Gastroesophageal sphincter (tissue), 4 donors: ENCODE measurements around the gene DNAL1. TPM values are rescaled to one million over a fixed set of nuclear protein-coding genes. Genes with fewer than 3 reads are reported as not detected.

Experiments used
- ATAC-seq: fragments of 150-250 bp; one replicate; pipeline ENCODE4 v1.9.1; 2016; ENCODE audit warnings: mild to moderate bottlenecking, moderate library complexity
- H3K27ac ChIP-seq, 4 donors: fragments of 200-600 bp; sonication (generic) in 3 of 4; 1 replicate in 3 of 4; 2 replicates in 1 of 4; pipeline ENCODE4 v1.5.1; 2016 to 2019
- H3K27me3 ChIP-seq: fragments of 200-600 bp; sonication (generic); one replicate; pipeline ENCODE4 v1.5.1; 2019
- H3K36me3 ChIP-seq, 2 donors: fragments of 200-600 bp; sonication (generic); one replicate each; pipeline ENCODE4 v1.5.1; 2019; ENCODE audit warnings: control low read depth in 1 of 2
- H3K4me1 ChIP-seq, 3 donors: fragments of 200-600 bp; sonication (generic); 1 replicate in 2 of 3; 2 replicates in 1 of 3; pipeline ENCODE4 v1.5.1; 2016 to 2019; ENCODE audit warnings: control low read depth in 2 of 3
- H3K4me3 ChIP-seq, 2 donors: fragments of 200-600 bp; sonication (generic); one replicate each; pipeline ENCODE4 v1.5.1; 2019; ENCODE audit warnings: mild to moderate bottlenecking in 1 of 2, moderate library complexity in 1 of 2
- H3K9me3 ChIP-seq, 3 donors: fragments of 200-600 bp; sonication (generic); one replicate each; pipeline ENCODE4 v1.5.1; 2017 to 2019; ENCODE audit warnings: control low read depth in 2 of 3
- CTCF ChIP-seq, 4 experiments: fragments of 200-600 bp in 2 of 4; fragments of 450-650 bp in 2 of 4; sonication (generic) in 1 of 4; IDR thresholded peaks; one replicate each; pipeline ENCODE4 v1.5.1; 2017 to 2019; ENCODE audit warnings: antibody characterized with exemption in 4 of 4, mild to moderate bottlenecking in 2 of 4, moderate library complexity in 2 of 4
- EP300 ChIP-seq: sonication (generic); formaldehyde crosslinking; IDR thresholded peaks from one replicate; pipeline ENCODE4 v1.6.1; 2017; ENCODE audit warnings: antibody characterized with exemption, mild to moderate bottlenecking
- POLR2A ChIP-seq, 2 donors: fragments of 450-650 bp; IDR thresholded peaks; one replicate each; pipeline ENCODE4 v1.6.1; 2017; ENCODE audit warnings: antibody characterized with exemption in 2 of 2, mild to moderate bottlenecking in 2 of 2, moderate library complexity in 1 of 2
- POLR2AphosphoS5 ChIP-seq: sonication (generic); formaldehyde crosslinking; IDR thresholded peaks from one replicate; pipeline ENCODE4 v1.6.1; 2017; ENCODE audit warnings: antibody characterized with exemption
- WGBS, 2 donors: methylation state at CpG; one replicate each; pipeline ENCODE4 v1.1.5; 2018; ENCODE audit warnings: low coverage in 1 of 2; 5-methylcytosine and 5-hydroxymethylcytosine counted together
- total RNA-seq, 4 donors: library from RNA; depleted of rRNA; stranded (reverse); fragments of >200 nt; gene quantifications; one replicate each; pipeline ENCODE4 v1.1.0, GENCODE V29; 2016

Gene DNAL1
- total RNA-seq, 4 donors from 2014 or later = 8.9 to 18.2 (median 10.4) TPM

GRCh38 chr14:73607241-73607640, 37.5 kb upstream of the DNAL1 start:
- TF ChIP-seq POLR2AphosphoS5 (no peak), POLR2A (IDR thresholded peaks at IDR 0.05) (no peak), EP300 (no peak), CTCF (IDR thresholded peaks at IDR 0.05) (no peak)
- no peaks in the 10 kb centered on the region for H3K36me3 ChIP-seq
- no peak overlapping the region for H3K27ac ChIP-seq
- peaks cover 0 to 6% (median 0%) of the 10 kb centered on the region in 3 donors for H3K4me1 ChIP-seq
- no peak for ATAC-seq
- H3K4me3 ChIP-seq = no peak overlapping the region
- no peaks in the 10 kb centered on the region for H3K27me3 ChIP-seq
- WGBS, 2 donors = 82% methylated on average over 1 of the region's 1 CpG; no CpG with 5 or more reads in 1 of the 2 donors
- no peaks in the 10 kb centered on the region for H3K9me3 ChIP-seq

- no peak for ATAC-seq
- no peaks in the 10 kb centered on the region for H3K9me3 ChIP-seq
- H3K4me1 ChIP-seq = peaks cover 0 to 12% (median 0%) of the 10 kb centered on the region in 3 donors
- H3K27ac ChIP-seq = no peak overlapping the region
- H3K4me3 ChIP-seq = no peak overlapping the region
- H3K27me3 ChIP-seq = no peaks in the 10 kb centered on the region
- WGBS, 2 donors = 20 to 25% methylated on average over 1 to 2 of the region's 2 CpGs
- TF ChIP-seq POLR2A (IDR thresholded peaks at IDR 0.05) (no peak), EP300 (no peak), CTCF (IDR thresholded peaks at IDR 0.05) (no peak), POLR2AphosphoS5 (no peak)
- H3K36me3 ChIP-seq = no peaks in the 10 kb centered on the region
Observed at GRCh38 chr14:73610687-73611086, 34.1 kb upstream of the DNAL1 start.

- TF ChIP-seq EP300 (no peak), POLR2A (IDR thresholded peaks at IDR 0.05) (peak; percentile 33 to 63), CTCF (IDR thresholded peaks at IDR 0.05) (no peak), POLR2AphosphoS5 (no peak)
- peak; percentile 93 for ATAC-seq
- no peaks in the 10 kb centered on the region for H3K9me3 ChIP-seq
- WGBS, 2 donors = 0% methylated on average over 1 to 4 of the region's 84 CpGs
- H3K27ac ChIP-seq = peak within 1 kb of the TSS; percentile 72 to 92 (median 88)
- H3K4me1 ChIP-seq = peaks cover 0 to 12% (median 0%) of the 10 kb centered on the region in 3 donors
- no peaks in the 10 kb centered on the region for H3K36me3 ChIP-seq
- H3K27me3 ChIP-seq = no peaks in the 10 kb centered on the region
- H3K4me3 ChIP-seq = peak within 1 kb of the TSS; percentile 53 to 77
Observed at GRCh38 chr14:73612339-73613045, 32.3 kb upstream of the DNAL1 start, which contains the start of gene ACOT6. ACOT6 (plus strand) TSS chr14:73612517; CDS start chr14:73612572, 55 bp downstream.

GRCh38 chr14:73613046-73613383, 31.8 kb upstream of the DNAL1 start:
- ATAC-seq = peak; percentile 19
- Histone ChIP-seq H3K27ac (peak overlapping the region; percentile 72 to 92 (median 88)), H3K4me1 (peaks cover 0 to 12% (median 0%) of the 10 kb centered on the region in 3 donors), H3K27me3 (no peaks in the 10 kb centered on the region), H3K36me3 (no peaks in the 10 kb centered on the region), H3K9me3 (no peaks in the 10 kb centered on the region), H3K4me3 (peak overlapping the region; percentile 53 to 77)
- no peak for TF ChIP-seq CTCF (IDR thresholded peaks at IDR 0.05)
- TF ChIP-seq POLR2A (IDR thresholded peaks at IDR 0.05) = no peak
- TF ChIP-seq POLR2AphosphoS5 = no peak
- TF ChIP-seq EP300 = no peak
- 0 to 6% methylated on average over 6 of the region's 13 CpGs for WGBS, 2 donors
